Raji (cell line): ENCODE results near the gene NLN.

Experiments
- POLR2A ChIP-seq: IDR thresholded peaks from 2 replicates; pipeline ENCODE4 v1.6.1; 2011; ENCODE audit warnings: low read depth, low read length, control low read depth; ENCODE audit not compliant: insufficient read depth

NLN gene

DNA sequence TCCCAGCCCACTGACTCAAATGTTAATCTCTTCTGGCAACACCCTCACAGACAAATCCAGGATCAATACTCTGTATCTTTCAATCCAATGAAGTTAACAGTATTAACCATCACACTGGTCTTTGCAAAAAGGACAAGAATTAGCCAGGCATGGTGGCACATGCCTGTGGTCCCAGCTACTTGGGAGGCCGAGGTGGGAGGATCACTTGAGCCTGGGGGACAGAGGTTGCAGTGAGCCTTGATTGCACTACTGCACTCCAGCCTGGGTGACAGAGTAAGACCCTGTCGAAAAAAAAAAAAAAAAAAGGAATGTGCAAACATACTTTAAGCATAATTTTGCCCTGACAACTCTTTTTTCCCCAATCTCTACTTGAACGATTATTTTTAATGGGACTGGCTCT, 146.5 kb downstream of the NLN start:
- TF ChIP-seq POLR2A = no peak

DNA sequence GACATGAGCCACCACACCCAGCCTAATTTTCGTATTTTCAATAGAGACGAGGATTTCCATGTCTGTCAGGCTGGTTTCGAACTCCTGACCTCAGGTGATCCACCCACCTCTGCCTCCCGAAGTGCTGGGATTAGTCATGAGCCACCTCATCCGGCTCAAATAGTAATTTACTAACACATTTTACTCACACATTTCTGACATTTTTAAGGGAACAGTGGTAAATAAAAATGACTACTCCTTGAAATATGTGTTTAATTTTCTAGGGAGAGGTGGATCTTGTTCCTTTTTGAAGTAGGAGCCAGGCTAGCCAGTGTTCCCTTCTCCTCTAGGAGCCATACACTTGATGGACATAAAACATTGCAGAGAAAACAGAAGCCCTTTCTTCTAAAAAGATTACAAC, 149.2 kb downstream of the NLN start:
- TF ChIP-seq POLR2A = no peak

DNA sequence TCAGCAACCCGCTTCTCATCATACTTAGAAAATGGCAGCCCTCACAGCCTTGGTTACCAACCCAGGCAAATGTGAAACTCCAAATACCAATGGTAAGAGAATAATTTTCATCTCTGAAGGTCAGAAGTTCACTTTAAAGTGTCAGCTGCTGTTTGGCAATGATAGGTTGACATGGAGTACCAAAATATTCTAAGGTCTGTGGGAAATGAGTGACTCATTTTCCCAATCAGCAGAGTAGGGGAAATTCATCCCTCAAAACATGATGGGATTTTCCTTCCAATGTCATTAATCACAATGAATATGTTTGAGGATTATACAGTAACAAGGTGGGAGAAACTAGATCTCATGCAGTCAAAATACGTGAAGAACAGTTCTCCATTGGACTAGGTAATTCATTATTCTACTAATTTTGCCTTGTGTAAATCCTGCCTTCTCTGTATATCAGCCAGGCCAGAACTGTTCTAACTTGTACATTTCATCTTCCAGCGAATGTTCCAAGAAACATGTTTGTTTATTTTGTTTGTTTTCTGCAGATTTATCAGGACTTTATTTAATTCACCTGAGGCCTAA, 151.3 kb downstream of the NLN start:
- no peak for TF ChIP-seq POLR2A

DNA sequence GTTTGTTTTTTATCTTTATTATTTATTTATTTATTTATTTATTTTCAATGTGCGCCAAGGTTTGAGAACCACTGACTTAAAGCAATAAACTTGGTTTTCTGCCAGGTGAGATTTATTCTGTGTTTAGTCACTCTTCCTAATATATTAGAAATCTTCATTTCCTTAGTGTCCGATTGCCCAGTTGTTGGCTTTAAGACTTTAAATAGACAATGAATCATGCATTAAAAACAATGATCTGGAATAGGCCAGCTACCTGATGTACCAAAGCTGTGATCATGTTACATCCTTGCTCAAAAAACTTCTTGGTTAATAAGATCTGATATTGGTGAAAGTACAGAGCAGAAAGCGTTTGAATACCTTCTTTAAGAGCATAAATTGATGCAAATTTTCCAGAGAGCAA, 152.2 kb downstream of the NLN start:
- no peak for TF ChIP-seq POLR2A

DNA sequence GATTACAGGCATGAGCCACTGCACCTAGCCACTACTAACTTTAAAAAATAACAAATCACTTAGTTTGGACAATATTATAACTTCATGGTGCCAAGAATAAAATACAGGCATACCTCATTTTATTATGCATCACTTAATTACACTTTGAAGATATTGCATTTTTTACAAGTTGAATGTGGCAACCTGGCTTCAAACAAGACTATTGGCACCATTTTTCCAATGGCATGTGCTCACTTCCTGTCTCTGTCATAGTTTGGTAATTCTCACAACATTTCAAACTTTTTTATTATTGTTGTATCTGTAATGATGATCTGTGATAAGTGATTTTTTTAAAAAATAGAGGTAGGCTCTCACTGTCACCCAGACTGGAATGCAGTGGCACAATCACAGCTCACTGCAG, 154.5 kb downstream of the NLN start:
- no peak for TF ChIP-seq POLR2A

DNA sequence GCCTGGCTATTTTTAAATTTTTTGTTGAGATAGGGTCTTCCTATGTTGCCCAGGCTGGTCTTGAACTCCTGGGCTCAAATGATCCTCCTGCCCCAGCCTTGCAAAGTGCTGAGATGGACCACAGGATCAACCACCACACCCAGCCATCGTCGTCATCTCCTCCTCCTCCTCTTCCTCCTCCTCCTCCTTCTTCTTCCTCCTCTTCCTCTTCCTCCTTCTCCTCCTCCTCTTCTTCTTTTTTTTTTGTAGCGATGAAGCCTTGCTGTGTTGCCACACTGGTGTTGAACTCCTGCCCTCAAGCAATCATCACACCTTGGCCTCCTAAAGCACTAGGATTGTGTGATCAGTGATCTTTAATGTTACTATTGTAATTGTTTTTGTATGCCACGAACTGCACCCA, 155.0 kb downstream of the NLN start:
- no peak for TF ChIP-seq POLR2A
